ENCODE data around the gene CYB5R3.

The CYB5R3 gene

DNA sequence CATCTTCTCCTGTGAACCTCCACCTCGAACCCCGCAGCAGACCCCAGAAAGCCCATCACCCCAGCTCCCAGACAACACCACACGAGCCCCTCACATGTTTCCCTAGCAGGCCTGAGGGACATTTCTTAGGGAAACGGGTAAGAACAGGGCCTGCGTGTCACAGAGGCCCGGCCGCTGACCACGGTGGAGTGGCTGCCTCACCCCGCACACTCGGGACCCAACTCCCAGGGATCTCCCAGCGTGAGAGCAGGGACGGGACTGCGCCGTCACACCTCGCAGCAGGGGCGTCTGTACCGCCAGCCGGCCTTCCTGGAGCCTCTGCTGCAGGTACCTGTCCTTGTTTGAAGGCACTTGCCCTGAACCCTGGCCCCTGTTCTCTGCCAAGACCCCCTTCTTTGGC is 19.0 kb downstream of the CYB5R3 start:
- no peak for ATAC-seq
- TF ChIP-seq TOX (CRISPR knock-in tag; IDR thresholded peaks at IDR 0.05; ENCODE audit: borderline replicate concordance) (no peak), ZC3H10 (CRISPR knock-in tag; IDR thresholded peaks at IDR 0.05) (no peak), ZFP3 (CRISPR knock-in tag; IDR thresholded peaks at IDR 0.05) (no peak), ARNTL (CRISPR knock-in tag; IDR thresholded peaks at IDR 0.05; ENCODE audit: borderline replicate concordance, low read depth) (no peak), ISL1 (CRISPR knock-in tag; IDR thresholded peaks at IDR 0.05) (no peak), ESRRG (CRISPR knock-in tag; IDR thresholded peaks at IDR 0.05) (no peak)
- TF ChIP-seq, protein P1, sequence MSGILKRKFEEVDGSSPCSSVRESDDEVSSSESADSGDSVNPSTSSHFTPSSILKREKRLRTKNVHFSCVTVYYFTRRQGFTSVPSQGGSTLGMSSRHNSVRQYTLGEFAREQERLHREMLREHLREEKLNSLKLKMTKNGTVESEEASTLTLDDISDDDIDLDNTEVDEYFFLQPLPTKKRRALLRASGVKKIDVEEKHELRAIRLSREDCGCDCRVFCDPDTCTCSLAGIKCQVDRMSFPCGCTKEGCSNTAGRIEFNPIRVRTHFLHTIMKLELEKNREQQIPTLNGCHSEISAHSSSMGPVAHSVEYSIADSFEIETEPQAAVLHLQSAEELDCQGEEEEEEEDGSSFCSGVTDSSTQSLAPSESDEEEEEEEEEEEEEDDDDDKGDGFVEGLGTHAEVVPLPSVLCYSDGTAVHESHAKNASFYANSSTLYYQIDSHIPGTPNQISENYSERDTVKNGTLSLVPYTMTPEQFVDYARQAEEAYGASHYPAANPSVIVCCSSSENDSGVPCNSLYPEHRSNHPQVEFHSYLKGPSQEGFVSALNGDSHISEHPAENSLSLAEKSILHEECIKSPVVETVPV (CRISPR knock-in tag; IDR thresholded peaks at IDR 0.05) = no peak
- TF ChIP-seq, protein P2, sequence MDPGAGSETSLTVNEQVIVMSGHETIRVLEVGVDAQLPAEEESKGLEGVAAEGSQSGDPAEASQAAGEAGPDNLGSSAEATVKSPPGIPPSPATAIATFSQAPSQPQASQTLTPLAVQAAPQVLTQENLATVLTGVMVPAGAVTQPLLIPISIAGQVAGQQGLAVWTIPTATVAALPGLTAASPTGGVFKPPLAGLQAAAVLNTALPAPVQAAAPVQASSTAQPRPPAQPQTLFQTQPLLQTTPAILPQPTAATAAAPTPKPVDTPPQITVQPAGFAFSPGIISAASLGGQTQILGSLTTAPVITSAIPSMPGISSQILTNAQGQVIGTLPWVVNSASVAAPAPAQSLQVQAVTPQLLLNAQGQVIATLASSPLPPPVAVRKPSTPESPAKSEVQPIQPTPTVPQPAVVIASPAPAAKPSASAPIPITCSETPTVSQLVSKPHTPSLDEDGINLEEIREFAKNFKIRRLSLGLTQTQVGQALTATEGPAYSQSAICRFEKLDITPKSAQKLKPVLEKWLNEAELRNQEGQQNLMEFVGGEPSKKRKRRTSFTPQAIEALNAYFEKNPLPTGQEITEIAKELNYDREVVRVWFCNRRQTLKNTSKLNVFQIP (CRISPR knock-in tag; IDR thresholded peaks at IDR 0.05; ENCODE audit: borderline replicate concordance, low read depth) = no peak

DNA sequence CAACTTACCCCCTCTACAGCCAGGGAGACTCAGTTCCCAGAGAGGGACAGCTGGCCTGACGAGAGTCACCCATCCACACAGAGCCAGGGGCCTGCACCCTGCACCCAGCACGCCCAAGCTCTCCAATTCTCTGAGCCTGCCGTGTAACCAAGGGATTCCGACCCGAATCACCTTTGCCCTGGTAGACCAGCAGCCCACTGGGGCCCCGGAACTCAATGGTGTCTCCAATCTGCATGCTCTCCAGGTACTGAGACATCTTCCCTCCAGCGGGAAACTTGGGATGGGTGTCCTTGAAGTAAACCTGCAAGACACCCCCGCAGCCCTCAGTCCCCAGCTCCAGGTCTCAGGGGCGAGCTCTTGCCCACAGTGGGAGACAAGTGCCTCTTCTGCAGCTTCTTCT is 21.2 kb downstream of the CYB5R3 start:
- TF ChIP-seq ISL1 (CRISPR knock-in tag; IDR thresholded peaks at IDR 0.05) (no peak), CSDC2 (CRISPR knock-in tag; IDR thresholded peaks at IDR 0.05) (no peak)
- TF ChIP-seq, protein P3, sequence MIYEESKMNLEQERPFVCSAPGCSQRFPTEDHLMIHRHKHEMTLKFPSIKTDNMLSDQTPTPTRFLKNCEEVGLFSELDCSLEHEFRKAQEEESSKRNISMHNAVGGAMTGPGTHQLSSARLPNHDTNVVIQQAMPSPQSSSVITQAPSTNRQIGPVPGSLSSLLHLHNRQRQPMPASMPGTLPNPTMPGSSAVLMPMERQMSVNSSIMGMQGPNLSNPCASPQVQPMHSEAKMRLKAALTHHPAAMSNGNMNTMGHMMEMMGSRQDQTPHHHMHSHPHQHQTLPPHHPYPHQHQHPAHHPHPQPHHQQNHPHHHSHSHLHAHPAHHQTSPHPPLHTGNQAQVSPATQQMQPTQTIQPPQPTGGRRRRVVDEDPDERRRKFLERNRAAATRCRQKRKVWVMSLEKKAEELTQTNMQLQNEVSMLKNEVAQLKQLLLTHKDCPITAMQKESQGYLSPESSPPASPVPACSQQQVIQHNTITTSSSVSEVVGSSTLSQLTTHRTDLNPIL (CRISPR knock-in tag; IDR thresholded peaks at IDR 0.05; ENCODE audit: low read depth) = no peak
- ATAC-seq = no peak

DNA sequence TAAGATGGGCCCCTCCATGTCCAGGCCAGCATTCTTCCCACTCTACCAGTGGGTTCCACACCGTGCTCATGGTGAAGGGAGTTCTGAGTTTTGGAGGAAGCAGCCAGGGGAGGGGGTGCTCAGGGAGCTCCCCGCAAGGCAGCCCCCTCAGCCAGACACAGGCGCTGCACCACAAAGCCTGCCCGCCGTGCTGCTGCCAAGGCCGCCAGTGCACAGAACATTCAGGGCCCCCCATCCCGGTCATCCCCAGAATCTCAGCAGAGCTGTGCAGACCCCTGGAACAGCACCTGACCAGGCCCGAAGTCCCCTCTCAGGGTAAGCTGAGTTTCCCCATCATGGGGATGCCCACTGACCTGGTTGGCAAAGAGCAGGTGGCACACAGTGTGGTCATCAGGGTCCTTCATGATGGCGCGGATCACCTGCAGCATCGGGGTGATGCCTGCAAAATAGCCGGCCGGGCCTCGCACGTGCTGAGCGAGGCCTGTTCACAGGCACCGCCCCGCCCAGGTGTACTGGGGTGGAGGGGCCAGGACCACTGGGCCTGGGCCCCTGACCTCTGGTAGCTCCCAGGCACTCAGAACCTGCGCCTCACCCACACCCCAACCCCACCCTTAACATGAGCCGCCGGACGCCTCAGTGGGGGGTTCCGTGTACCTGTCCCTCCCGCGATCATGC is 22.1 kb downstream of the CYB5R3 start:
- ATAC-seq = no peak
- TF ChIP-seq GLIS3 (CRISPR knock-in tag; IDR thresholded peaks at IDR 0.05) (no peak), TCF4 (CRISPR knock-in tag; IDR thresholded peaks at IDR 0.05; ENCODE audit: borderline replicate concordance) (no peak)
- TF ChIP-seq, protein P2 (CRISPR knock-in tag; IDR thresholded peaks at IDR 0.05; ENCODE audit: borderline replicate concordance, low read depth) = no peak

DNA sequence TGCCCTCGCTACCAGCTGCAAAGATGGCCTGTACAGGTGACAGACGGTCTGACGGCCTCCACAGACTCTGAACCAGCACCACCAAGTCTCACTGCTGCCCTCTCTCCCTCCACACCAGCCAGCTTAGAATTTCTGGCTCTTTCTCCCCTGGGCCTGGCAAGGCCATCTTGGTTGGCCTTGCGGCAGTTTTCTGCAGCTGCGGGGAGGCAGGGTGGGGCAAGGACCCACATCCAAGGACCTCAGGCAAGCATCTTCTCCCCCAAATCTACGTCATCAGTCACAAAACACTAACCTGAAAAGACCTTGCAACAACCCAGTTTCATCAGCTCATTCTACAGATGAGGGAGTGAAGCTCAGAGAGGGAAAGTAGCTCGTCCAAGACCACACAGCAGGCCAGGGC is 22.8 kb downstream of the CYB5R3 start:
- no peak for TF ChIP-seq ARNTL (CRISPR knock-in tag; IDR thresholded peaks at IDR 0.05; ENCODE audit: borderline replicate concordance, low read depth)
- no peak for TF ChIP-seq ZFP3 (CRISPR knock-in tag; IDR thresholded peaks at IDR 0.05)
- TF ChIP-seq GLIS3 (CRISPR knock-in tag; IDR thresholded peaks at IDR 0.05) = no peak
- no peak for TF ChIP-seq ISL1 (CRISPR knock-in tag; IDR thresholded peaks at IDR 0.05)
- ATAC-seq = no peak

DNA sequence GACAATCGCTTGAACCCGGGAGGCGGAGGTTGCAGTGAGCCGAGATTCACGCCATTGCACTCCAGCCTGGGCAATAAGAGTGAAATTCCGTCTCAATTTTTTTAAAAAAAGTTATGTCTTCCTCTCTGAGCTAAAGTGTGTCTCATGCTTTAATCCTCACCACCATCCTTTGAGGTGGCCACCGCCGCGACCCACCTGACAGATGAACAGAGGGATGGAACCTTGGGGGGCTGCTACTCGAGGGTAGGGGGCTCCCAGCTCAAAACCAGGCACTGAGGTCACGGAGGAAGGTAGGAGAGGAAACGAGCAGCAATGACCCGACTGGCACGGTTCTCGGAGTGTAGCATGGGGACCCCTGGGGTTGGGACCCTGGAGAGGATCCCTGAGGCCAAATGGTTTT is 23.8 kb downstream of the CYB5R3 start:
- no peak for ATAC-seq
- TF ChIP-seq ZFP3 (CRISPR knock-in tag; IDR thresholded peaks at IDR 0.05) (no peak), ZFP30 (CRISPR knock-in tag; IDR thresholded peaks at IDR 0.05) (no peak), ZNF565 (CRISPR knock-in tag; conservative IDR thresholded peaks at IDR 0.05; ENCODE audit: low read depth) (no peak), ZNF8 (CRISPR knock-in tag; IDR thresholded peaks at IDR 0.05) (no peak), TCF4 (CRISPR knock-in tag; IDR thresholded peaks at IDR 0.05; ENCODE audit: borderline replicate concordance) (no peak), SNAI2 (CRISPR knock-in tag; IDR thresholded peaks at IDR 0.05) (no peak), ESRRG (CRISPR knock-in tag; IDR thresholded peaks at IDR 0.05) (no peak), PPARA (CRISPR knock-in tag; IDR thresholded peaks at IDR 0.05; ENCODE audit: borderline replicate concordance) (no peak)
- TF ChIP-seq, protein P3 (CRISPR knock-in tag; IDR thresholded peaks at IDR 0.05; ENCODE audit: low read depth) = no peak
- TF ChIP-seq, protein P4, sequence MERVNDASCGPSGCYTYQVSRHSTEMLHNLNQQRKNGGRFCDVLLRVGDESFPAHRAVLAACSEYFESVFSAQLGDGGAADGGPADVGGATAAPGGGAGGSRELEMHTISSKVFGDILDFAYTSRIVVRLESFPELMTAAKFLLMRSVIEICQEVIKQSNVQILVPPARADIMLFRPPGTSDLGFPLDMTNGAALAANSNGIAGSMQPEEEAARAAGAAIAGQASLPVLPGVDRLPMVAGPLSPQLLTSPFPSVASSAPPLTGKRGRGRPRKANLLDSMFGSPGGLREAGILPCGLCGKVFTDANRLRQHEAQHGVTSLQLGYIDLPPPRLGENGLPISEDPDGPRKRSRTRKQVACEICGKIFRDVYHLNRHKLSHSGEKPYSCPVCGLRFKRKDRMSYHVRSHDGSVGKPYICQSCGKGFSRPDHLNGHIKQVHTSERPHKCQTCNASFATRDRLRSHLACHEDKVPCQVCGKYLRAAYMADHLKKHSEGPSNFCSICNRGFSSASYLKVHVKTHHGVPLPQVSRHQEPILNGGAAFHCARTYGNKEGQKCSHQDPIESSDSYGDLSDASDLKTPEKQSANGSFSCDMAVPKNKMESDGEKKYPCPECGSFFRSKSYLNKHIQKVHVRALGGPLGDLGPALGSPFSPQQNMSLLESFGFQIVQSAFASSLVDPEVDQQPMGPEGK (CRISPR knock-in tag; IDR thresholded peaks at IDR 0.05; ENCODE audit: borderline replicate concordance) = no peak
- TF ChIP-seq, protein P1 (CRISPR knock-in tag; IDR thresholded peaks at IDR 0.05) = no peak
- TF ChIP-seq, protein P5, sequence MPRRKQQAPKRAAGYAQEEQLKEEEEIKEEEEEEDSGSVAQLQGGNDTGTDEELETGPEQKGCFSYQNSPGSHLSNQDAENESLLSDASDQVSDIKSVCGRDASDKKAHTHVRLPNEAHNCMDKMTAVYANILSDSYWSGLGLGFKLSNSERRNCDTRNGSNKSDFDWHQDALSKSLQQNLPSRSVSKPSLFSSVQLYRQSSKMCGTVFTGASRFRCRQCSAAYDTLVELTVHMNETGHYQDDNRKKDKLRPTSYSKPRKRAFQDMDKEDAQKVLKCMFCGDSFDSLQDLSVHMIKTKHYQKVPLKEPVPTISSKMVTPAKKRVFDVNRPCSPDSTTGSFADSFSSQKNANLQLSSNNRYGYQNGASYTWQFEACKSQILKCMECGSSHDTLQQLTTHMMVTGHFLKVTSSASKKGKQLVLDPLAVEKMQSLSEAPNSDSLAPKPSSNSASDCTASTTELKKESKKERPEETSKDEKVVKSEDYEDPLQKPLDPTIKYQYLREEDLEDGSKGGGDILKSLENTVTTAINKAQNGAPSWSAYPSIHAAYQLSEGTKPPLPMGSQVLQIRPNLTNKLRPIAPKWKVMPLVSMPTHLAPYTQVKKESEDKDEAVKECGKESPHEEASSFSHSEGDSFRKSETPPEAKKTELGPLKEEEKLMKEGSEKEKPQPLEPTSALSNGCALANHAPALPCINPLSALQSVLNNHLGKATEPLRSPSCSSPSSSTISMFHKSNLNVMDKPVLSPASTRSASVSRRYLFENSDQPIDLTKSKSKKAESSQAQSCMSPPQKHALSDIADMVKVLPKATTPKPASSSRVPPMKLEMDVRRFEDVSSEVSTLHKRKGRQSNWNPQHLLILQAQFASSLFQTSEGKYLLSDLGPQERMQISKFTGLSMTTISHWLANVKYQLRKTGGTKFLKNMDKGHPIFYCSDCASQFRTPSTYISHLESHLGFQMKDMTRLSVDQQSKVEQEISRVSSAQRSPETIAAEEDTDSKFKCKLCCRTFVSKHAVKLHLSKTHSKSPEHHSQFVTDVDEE (CRISPR knock-in tag; IDR thresholded peaks at IDR 0.05) = no peak

Data from SK-N-SH treated with all-trans-retinoic acid at 6 μM for 48 hours (cell line).